ENCODE measurements around the gene REEP1.
"Not testable (repeated sequence)": the region's sequence is repeated elsewhere in the genome, so short reads cannot be mapped to it uniquely, and the experiment has no call there.

REEP1 gene

DNA sequence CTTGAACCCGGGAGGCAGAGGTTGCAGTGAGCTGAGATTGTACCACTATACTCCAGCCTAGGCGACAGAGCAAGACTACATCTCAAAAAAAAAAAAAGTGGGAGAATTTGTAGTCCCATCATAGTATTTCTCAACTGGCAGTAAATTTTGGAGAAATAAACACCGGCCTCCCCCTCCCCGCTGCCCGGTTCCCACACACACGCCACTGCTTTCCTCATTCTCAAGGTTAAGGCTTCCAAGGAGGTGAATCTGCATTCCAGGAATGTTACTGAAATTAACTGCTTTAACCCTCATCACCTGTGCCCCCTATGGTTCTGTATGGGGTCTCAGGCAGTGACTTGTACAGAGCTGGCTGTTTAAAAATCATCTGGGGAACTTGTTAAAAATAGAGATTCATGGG lies 88.2 kb downstream of the REEP1 start:
- no CpG with 5 or more reads among the region's 6 CpGs for WGBS (ENCODE audit: insufficient coverage, insufficient read length)
- H3K27me3 ChIP-seq (ENCODE audit: control insufficient read depth, insufficient read depth, low read length) = no peaks in the 10 kb centered on the region
- no peaks in the 10 kb centered on the region for H3K9me3 ChIP-seq (ENCODE audit: control insufficient read depth, insufficient read depth, low read length)
- H3K36me3 ChIP-seq (ENCODE audit: control insufficient read depth, insufficient read depth, low read length) = no peaks in the 10 kb centered on the region
- no peaks in the 10 kb centered on the region for H3K4me1 ChIP-seq (ENCODE audit: control insufficient read depth, insufficient read depth, low read length)
- H3K27ac ChIP-seq (ENCODE audit: low read length) = no peak overlapping the region
- no peak for DNase-seq (ENCODE audit: low read depth, low spot score)
- H3K4me3 ChIP-seq (ENCODE audit: low read length) = no peak overlapping the region

DNA sequence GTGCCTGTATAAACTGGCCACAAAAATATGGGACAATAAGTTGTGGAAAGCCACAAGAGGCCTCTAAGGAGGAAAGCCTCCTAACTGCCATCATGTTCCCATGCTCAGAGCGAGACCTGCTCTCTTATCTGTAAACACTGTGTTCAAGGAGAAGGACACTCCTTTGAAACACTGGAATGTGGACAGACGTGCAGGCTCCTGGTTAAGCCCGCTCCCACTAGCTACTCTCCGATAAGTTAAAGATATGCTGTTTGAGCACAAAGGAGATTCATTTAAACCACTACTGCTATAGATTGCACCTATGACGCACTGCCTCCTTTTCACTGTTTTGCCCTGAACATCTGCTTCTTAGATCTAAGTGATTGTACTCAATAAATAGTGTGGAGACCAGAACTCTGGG lies 92.2 kb downstream of the REEP1 start:
- no CpG with 5 or more reads among the region's 5 CpGs for WGBS (ENCODE audit: insufficient coverage, insufficient read length)
- H3K4me3 ChIP-seq (ENCODE audit: low read length); H3K4me1 ChIP-seq (ENCODE audit: control insufficient read depth, insufficient read depth, low read length); H3K9me3 ChIP-seq (ENCODE audit: control insufficient read depth, insufficient read depth, low read length); H3K36me3 ChIP-seq (ENCODE audit: control insufficient read depth, insufficient read depth, low read length); DNase-seq (ENCODE audit: low read depth, low spot score); H3K27ac ChIP-seq (ENCODE audit: low read length); H3K27me3 ChIP-seq (ENCODE audit: control insufficient read depth, insufficient read depth, low read length): not testable (repeated sequence)

DNA sequence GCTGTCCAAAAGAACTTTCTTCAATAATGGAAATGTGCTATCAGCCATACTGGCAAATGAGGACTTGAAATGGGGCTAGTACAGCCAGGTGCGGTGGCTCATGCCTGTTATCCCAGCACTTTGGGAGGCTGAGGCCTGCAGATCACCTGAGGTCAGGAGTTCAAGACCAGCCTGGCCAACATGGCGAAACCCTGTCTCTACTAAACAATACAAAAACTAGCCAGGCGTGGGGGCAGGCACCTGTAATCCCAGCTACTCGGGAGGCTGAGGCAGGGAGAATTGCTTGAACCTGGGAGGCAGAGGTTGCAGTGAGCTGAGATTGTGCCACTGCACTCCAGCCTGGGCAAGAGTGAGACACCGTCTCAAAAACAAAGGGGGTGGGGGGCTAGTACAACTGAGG lies 92.6 kb downstream of the REEP1 start:
- not testable (repeated sequence) for H3K9me3 ChIP-seq (ENCODE audit: control insufficient read depth, insufficient read depth, low read length); H3K4me1 ChIP-seq (ENCODE audit: control insufficient read depth, insufficient read depth, low read length); H3K27me3 ChIP-seq (ENCODE audit: control insufficient read depth, insufficient read depth, low read length); H3K4me3 ChIP-seq (ENCODE audit: low read length); H3K36me3 ChIP-seq (ENCODE audit: control insufficient read depth, insufficient read depth, low read length); H3K27ac ChIP-seq (ENCODE audit: low read length); DNase-seq (ENCODE audit: low read depth, low spot score)
- no CpG with 5 or more reads among the region's 5 CpGs for WGBS (ENCODE audit: insufficient coverage, insufficient read length)

DNA sequence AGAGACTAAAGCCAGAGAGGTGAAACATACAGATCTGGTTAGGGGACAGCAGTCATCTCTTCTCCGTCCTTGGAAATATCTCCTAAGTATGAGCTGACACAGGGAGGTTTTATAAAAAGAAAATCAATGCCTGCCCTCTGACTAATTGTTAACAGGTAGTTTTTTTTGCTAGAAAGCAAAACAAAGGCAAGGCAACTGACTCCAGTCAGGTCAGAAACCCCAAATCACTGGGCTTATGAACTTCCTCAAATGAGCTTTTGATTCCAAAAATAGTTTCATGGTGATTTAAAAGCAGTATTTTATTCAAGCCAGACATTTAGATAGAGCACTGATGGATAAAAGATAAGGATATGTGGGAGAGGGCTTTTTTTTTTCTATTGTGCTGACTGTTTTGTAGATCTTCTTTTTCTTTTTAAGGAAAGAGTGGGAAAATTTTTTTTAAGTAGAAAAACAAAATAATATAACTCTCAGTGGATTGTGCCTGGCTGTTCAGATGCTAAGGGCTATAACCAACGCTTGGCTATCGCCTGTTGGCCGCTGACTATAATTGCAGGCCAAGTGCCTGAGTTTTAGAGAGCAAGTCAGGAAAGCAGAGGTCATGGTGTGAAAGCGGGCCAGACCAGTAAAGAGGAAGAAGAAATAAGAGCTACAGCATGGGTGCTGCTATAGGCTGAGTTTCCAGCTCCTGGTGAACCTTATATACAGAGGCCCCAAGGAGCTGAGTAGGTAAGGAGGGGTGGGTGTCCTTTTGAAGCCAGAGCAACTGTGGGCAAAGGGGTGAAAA lies 93.3 kb downstream of the REEP1 start:
- H3K4me3 ChIP-seq (ENCODE audit: low read length) = no peak overlapping the region
- H3K27ac ChIP-seq (ENCODE audit: low read length) = no peak overlapping the region
- no peaks in the 10 kb centered on the region for H3K27me3 ChIP-seq (ENCODE audit: control insufficient read depth, insufficient read depth, low read length)
- H3K4me1 ChIP-seq (ENCODE audit: control insufficient read depth, insufficient read depth, low read length) = no peaks in the 10 kb centered on the region
- no CpG with 5 or more reads among the region's 5 CpGs for WGBS (ENCODE audit: insufficient coverage, insufficient read length)
- no peak for DNase-seq (ENCODE audit: low read depth, low spot score)
- H3K9me3 ChIP-seq (ENCODE audit: control insufficient read depth, insufficient read depth, low read length) = no peaks in the 10 kb centered on the region
- no peaks in the 10 kb centered on the region for H3K36me3 ChIP-seq (ENCODE audit: control insufficient read depth, insufficient read depth, low read length)

DNA sequence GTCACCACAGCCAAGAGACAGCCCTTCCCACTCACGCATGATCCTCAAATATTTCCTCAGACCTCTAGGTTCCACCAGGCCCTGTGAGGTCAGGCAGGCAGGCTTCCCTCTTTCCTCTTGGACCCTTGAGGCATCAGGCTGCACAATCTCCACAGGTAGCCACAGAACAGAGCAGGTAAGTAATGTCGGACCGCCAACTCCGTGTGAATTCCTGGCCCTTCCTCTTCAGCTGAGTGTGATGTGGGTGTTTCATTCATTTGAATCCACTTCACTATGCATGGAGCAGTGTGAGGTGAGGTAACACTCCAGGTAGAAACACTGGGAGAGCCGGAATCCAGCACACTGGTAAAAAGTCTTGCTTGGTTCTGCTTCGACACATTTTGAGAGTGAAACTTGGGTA lies 94.2 kb downstream of the REEP1 start:
- Histone ChIP-seq H3K4me3 (ENCODE audit: low read length) (no peak overlapping the region), H3K36me3 (ENCODE audit: control insufficient read depth, insufficient read depth, low read length) (no peaks in the 10 kb centered on the region)

DNA sequence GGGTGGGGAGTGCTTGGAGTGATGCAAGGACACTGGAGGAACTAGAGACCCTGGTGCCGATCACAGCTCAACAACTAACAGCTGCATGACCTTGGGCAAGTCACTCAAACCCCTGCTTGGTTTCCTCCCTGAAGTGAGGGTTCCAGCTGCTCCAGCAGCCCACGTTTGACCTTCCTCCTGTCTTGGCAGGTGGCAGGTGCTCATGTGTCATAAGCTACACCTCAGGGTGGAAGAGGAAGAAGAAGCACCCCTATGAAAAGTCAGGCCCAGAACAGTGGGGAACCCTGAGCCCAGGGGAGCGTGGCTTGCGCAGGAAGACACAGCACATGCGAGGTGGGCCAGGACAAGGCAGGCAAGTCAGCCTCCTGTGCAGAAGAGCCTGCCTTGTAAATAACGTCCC lies 95.8 kb downstream of the REEP1 start:
- Histone ChIP-seq H3K27ac (ENCODE audit: low read length) (no peak overlapping the region), H3K9me3 (ENCODE audit: control insufficient read depth, insufficient read depth, low read length) (no peaks in the 10 kb centered on the region), H3K36me3 (ENCODE audit: control insufficient read depth, insufficient read depth, low read length) (no peaks in the 10 kb centered on the region), H3K4me3 (ENCODE audit: low read length) (no peak overlapping the region), H3K27me3 (ENCODE audit: control insufficient read depth, insufficient read depth, low read length) (no peaks in the 10 kb centered on the region), H3K4me1 (ENCODE audit: control insufficient read depth, insufficient read depth, low read length) (no peaks in the 10 kb centered on the region)
- no CpG with 5 or more reads among the region's 6 CpGs for WGBS (ENCODE audit: insufficient coverage, insufficient read length)
- no peak for DNase-seq (ENCODE audit: low read depth, low spot score)

More for the DNA sequence above, 94.2 kb downstream of the REEP1 start:
- H3K4me1 ChIP-seq (ENCODE audit: control insufficient read depth, insufficient read depth, low read length) = no peaks in the 10 kb centered on the region
- WGBS (ENCODE audit: insufficient coverage, insufficient read length) = no CpG with 5 or more reads among the region's 6 CpGs
- no peak overlapping the region for H3K27ac ChIP-seq (ENCODE audit: low read length)
- H3K9me3 ChIP-seq (ENCODE audit: control insufficient read depth, insufficient read depth, low read length) = no peaks in the 10 kb centered on the region
- DNase-seq (ENCODE audit: low read depth, low spot score) = no peak
- no peaks in the 10 kb centered on the region for H3K27me3 ChIP-seq (ENCODE audit: control insufficient read depth, insufficient read depth, low read length)

DNA sequence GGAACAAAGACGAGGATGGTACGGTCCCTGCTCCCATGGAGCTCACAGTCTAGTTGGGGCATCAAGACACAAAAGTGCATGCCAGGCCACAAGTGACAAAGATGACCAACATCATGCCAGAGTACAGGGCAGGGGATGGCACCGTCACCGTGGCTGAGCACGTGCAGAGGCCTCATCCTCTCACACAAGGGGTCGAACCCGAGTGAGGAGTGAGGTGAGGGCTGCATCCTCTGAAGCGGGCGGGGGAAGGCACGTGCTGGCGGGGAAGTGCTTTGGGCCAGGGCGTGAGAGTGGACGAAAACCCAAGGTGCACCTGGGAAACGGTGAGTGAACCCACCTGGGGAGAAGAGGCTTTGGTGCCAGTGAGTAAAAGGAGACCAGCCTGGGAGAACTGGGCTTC lies 97.2 kb downstream of the REEP1 start:
- no peaks in the 10 kb centered on the region for H3K36me3 ChIP-seq (ENCODE audit: control insufficient read depth, insufficient read depth, low read length)
- H3K9me3 ChIP-seq (ENCODE audit: control insufficient read depth, insufficient read depth, low read length) = no peaks in the 10 kb centered on the region
- no peak overlapping the region for H3K4me3 ChIP-seq (ENCODE audit: low read length)
- DNase-seq (ENCODE audit: low read depth, low spot score) = no peak
- H3K4me1 ChIP-seq (ENCODE audit: control insufficient read depth, insufficient read depth, low read length) = no peaks in the 10 kb centered on the region
- H3K27me3 ChIP-seq (ENCODE audit: control insufficient read depth, insufficient read depth, low read length) = no peaks in the 10 kb centered on the region
- WGBS (ENCODE audit: insufficient coverage, insufficient read length) = no CpG with 5 or more reads among the region's 14 CpGs
- H3K27ac ChIP-seq (ENCODE audit: low read length) = no peak overlapping the region

DNA sequence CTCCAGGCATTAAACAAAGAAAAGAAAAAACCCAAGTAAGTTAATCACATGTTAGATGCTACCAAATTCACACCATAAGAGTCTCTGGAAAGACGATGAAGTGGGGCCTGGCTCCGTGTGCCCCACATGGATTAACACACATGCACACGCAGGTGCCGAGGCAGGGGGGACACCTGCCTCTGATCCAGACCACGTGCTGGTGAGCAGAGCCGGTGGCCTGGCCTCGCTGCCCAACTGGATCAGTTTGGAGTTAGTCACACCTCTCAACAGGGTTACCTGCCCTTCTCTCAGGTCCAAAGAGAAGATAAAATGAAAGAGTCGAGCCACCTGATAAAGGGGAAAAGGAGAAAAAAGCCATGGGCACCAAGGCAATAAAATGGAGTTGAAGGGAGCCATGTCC lies 97.7 kb downstream of the REEP1 start:
- H3K4me1 ChIP-seq (ENCODE audit: control insufficient read depth, insufficient read depth, low read length) = no peaks in the 10 kb centered on the region
- no peaks in the 10 kb centered on the region for H3K36me3 ChIP-seq (ENCODE audit: control insufficient read depth, insufficient read depth, low read length)
- WGBS (ENCODE audit: insufficient coverage, insufficient read length) = no CpG with 5 or more reads among the region's 8 CpGs
- no peak for DNase-seq (ENCODE audit: low read depth, low spot score)
- H3K27ac ChIP-seq (ENCODE audit: low read length) = no peak overlapping the region
- H3K4me3 ChIP-seq (ENCODE audit: low read length) = no peak overlapping the region
- H3K27me3 ChIP-seq (ENCODE audit: control insufficient read depth, insufficient read depth, low read length) = no peaks in the 10 kb centered on the region
- no peaks in the 10 kb centered on the region for H3K9me3 ChIP-seq (ENCODE audit: control insufficient read depth, insufficient read depth, low read length)

DNA sequence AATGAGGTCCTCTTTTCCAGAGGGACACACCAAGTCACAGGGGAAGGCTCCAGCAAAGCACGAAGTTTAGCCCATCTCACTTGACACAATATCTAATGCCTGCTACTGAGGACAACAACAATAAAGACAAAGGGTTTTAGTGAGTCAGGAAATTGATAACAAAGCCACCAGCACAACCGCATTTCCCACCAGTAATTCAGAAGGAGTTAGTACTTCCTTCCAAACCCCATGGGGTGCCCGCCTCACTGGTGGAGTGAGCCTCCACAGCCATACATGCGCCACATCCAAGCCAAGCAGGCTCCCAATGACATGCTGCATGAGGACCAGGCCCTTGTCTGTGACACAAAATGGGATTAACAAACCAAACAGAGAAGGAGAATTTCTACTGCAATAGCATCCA lies 98.1 kb downstream of the REEP1 start:
- no peaks in the 10 kb centered on the region for H3K27me3 ChIP-seq (ENCODE audit: control insufficient read depth, insufficient read depth, low read length)
- H3K27ac ChIP-seq (ENCODE audit: low read length) = no peak overlapping the region
- H3K4me3 ChIP-seq (ENCODE audit: low read length) = no peak overlapping the region
- H3K9me3 ChIP-seq (ENCODE audit: control insufficient read depth, insufficient read depth, low read length) = no peaks in the 10 kb centered on the region
- no peak for DNase-seq (ENCODE audit: low read depth, low spot score)
- no CpG with 5 or more reads among the region's 4 CpGs for WGBS (ENCODE audit: insufficient coverage, insufficient read length)
- H3K36me3 ChIP-seq (ENCODE audit: control insufficient read depth, insufficient read depth, low read length) = no peaks in the 10 kb centered on the region
- no peaks in the 10 kb centered on the region for H3K4me1 ChIP-seq (ENCODE audit: control insufficient read depth, insufficient read depth, low read length)

DNA sequence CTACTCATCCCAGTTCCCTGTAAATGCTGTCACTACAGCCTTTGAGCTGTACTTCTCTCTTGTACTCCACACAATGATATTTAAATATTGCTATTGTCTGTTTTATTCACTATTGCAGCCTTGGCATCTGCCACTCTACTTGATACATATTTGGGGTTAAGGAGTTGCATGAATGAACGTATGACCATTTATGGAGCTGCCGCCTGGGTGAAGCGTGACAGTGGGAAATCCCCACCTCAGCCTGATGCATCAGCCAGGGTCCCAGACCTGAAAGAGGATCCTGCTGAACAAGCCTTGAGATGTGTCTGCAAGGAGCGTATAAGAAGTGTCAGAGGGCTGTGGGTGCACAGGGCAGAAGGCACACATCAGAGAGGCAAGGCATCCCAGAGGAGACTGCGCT lies 99.1 kb downstream of the REEP1 start:
- Histone ChIP-seq H3K27me3 (ENCODE audit: control insufficient read depth, insufficient read depth, low read length) (no peaks in the 10 kb centered on the region), H3K4me3 (ENCODE audit: low read length) (no peak overlapping the region), H3K4me1 (ENCODE audit: control insufficient read depth, insufficient read depth, low read length) (no peaks in the 10 kb centered on the region), H3K36me3 (ENCODE audit: control insufficient read depth, insufficient read depth, low read length) (no peaks in the 10 kb centered on the region), H3K9me3 (ENCODE audit: control insufficient read depth, insufficient read depth, low read length) (no peaks in the 10 kb centered on the region), H3K27ac (ENCODE audit: low read length) (no peak overlapping the region)
- no CpG with 5 or more reads among the region's 5 CpGs for WGBS (ENCODE audit: insufficient coverage, insufficient read length)
- DNase-seq (ENCODE audit: low read depth, low spot score) = no peak

DNA sequence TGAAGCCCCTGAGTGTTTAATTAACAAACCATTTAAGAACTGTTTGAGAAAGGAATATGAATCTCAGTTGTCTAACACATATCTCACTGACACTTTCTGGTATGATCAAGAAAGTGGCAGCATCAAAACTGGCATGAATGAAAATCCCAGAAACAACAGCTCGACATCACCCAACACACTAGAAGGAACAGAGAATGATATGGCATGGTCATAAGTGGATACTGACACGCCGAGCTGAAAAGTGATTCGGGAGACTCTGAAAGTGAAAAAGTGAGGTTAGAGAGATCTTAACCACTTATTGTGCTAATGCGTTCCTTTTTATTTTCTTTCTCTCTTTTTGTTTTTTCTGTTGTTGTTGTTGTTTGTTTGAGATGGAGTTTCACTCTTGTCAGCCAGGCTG lies 100.3 kb downstream of the REEP1 start:
- Histone ChIP-seq H3K4me1 (ENCODE audit: control insufficient read depth, insufficient read depth, low read length) (no peaks in the 10 kb centered on the region), H3K27me3 (ENCODE audit: control insufficient read depth, insufficient read depth, low read length) (no peaks in the 10 kb centered on the region), H3K4me3 (ENCODE audit: low read length) (no peak overlapping the region), H3K27ac (ENCODE audit: low read length) (no peak overlapping the region), H3K9me3 (ENCODE audit: control insufficient read depth, insufficient read depth, low read length) (no peaks in the 10 kb centered on the region), H3K36me3 (ENCODE audit: control insufficient read depth, insufficient read depth, low read length) (no peaks in the 10 kb centered on the region; the same call in 1 of the 2 replicates)
- no peak for DNase-seq (ENCODE audit: low read depth, low spot score)
- no CpG with 5 or more reads among the region's 5 CpGs for WGBS (ENCODE audit: insufficient coverage, insufficient read length)
